ENCODE measurements around the gene BLCAP.
"Not testable (repeated sequence)": the region's sequence is repeated elsewhere in the genome, so short reads cannot be mapped to it uniquely, and the experiment has no call there.

BLCAP gene

GRCh38 chr20:37527638-37528445 is at the start of gene BLCAP:
TSS of gene BLCAP (minus strand) at chr20:37527876. CDS start at chr20:37519174, 8,702 bp downstream.
- DNase-seq (ENCODE audit: low read depth in 2 of 3, low spot score in 1 of 3), result peak; percentile 83 to 85 (median 84)

GRCh38 chr20:37577436-37577835 is 49.8 kb upstream of the BLCAP start:
- DNase-seq (ENCODE audit: low read depth in 2 of 3, low spot score in 1 of 3), result not testable (repeated sequence)

GRCh38 chr20:37576911-37577310 is 49.2 kb upstream of the BLCAP start:
- DNase-seq (ENCODE audit: low read depth in 2 of 3, low spot score in 1 of 3), result no peak

GRCh38 chr20:37575884-37576283 is 48.2 kb upstream of the BLCAP start:
- DNase-seq (ENCODE audit: low read depth in 2 of 3, low spot score in 1 of 3), result no peak

GRCh38 chr20:37574199-37574890 is 46.7 kb upstream of the BLCAP start:
- DNase-seq (ENCODE audit: low read depth in 2 of 3, low spot score in 1 of 3), result no peak

GRCh38 chr20:37573626-37574198 is 46.0 kb upstream of the BLCAP start:
- DNase-seq (ENCODE audit: low read depth in 2 of 3, low spot score in 1 of 3), result no peak

- DNase-seq (ENCODE audit: low read depth in 2 of 3, low spot score in 1 of 3), result no peak
These were observed 43.4 kb upstream of the BLCAP start for GRCh38 chr20:37571033-37571432.

GRCh38 chr20:37570419-37570818 is 42.7 kb upstream of the BLCAP start:
- no peak for DNase-seq (ENCODE audit: low read depth in 2 of 3, low spot score in 1 of 3)

GRCh38 chr20:37567671-37568588 is 40.3 kb upstream of the BLCAP start:
- DNase-seq (ENCODE audit: low read depth in 2 of 3, low spot score in 1 of 3), result no peak

- no peak for DNase-seq (ENCODE audit: low read depth in 2 of 3, low spot score in 1 of 3)
These were observed 39.6 kb upstream of the BLCAP start for GRCh38 chr20:37567331-37567665.

GRCh38 chr20:37566590-37567330 is 39.1 kb upstream of the BLCAP start:
- DNase-seq (ENCODE audit: low read depth in 2 of 3, low spot score in 1 of 3), result no peak

- DNase-seq (ENCODE audit: low read depth in 2 of 3, low spot score in 1 of 3), result no peak
These were observed 37.6 kb upstream of the BLCAP start for GRCh38 chr20:37565134-37565811.

GRCh38 chr20:37564388-37565133 is 36.9 kb upstream of the BLCAP start:
- DNase-seq (ENCODE audit: low read depth in 2 of 3, low spot score in 1 of 3), result peak; percentile 19 to 49 (median 30)

GRCh38 chr20:37564016-37564387 is 36.3 kb upstream of the BLCAP start:
- no peak for DNase-seq (ENCODE audit: low read depth in 2 of 3, low spot score in 1 of 3)

GRCh38 chr20:37562695-37563480 is 35.2 kb upstream of the BLCAP start:
- DNase-seq (ENCODE audit: low read depth in 2 of 3, low spot score in 1 of 3), result no peak

GRCh38 chr20:37560629-37561028 is 33.0 kb upstream of the BLCAP start:
- DNase-seq (ENCODE audit: low read depth in 2 of 3, low spot score in 1 of 3), result no peak

GRCh38 chr20:37559312-37560027 is 31.8 kb upstream of the BLCAP start:
- DNase-seq (ENCODE audit: low read depth in 2 of 3, low spot score in 1 of 3), result no peak

- DNase-seq (ENCODE audit: low read depth in 2 of 3, low spot score in 1 of 3), result no peak
These were observed 31.1 kb upstream of the BLCAP start for GRCh38 chr20:37558779-37559178.
